Small intestine (tissue), 7 donors: ENCODE data around the gene FAXC. TPM values are rescaled to one million over a fixed set of nuclear protein-coding genes. Genes with fewer than 3 reads are reported as not detected.

Experiments
- DNase-seq, 2 donors: peaks; one replicate each; pipeline versions ENCODE4 v3.0.0 to v3.0.0-alpha.2; 2013
- FAIRE-seq: peaks from 2 replicates; lab custom pipeline; 2012; peaks lifted over from hg19 to GRCh38; lab: Jason Lieb, UNC
- H3K27ac ChIP-seq, 3 donors: one replicate each; pipeline ENCODE4 v1.5.1; 2013; ENCODE audit warnings: low read length in 2 of 3, mild to moderate bottlenecking in 2 of 3, control low read depth in 1 of 3, inconsistent platforms in 1 of 3, low read depth in 1 of 3, moderate library complexity in 1 of 3
- H3K27me3 ChIP-seq, 3 donors: one replicate each; pipeline ENCODE4 v1.6.1; 2013; ENCODE audit warnings: low read length in 3 of 3, inconsistent platforms in 1 of 3; ENCODE audit not compliant: control insufficient read depth in 3 of 3, insufficient read depth in 3 of 3
- H3K36me3 ChIP-seq, 3 donors: one replicate each; pipeline ENCODE4 v1.6.1; 2013; ENCODE audit warnings: low read length in 3 of 3, inconsistent platforms in 1 of 3, low read depth in 1 of 3, mild to moderate bottlenecking in 1 of 3, moderate library complexity in 1 of 3; ENCODE audit not compliant: control insufficient read depth in 3 of 3, insufficient read depth in 2 of 3
- H3K4me1 ChIP-seq, 3 donors: one replicate each; pipeline ENCODE4 v1.6.1; 2013; ENCODE audit warnings: low read length in 2 of 3, inconsistent platforms in 1 of 3, low read depth in 1 of 3, mild to moderate bottlenecking in 1 of 3, moderate library complexity in 1 of 3; ENCODE audit not compliant: control insufficient read depth in 3 of 3, insufficient read depth in 2 of 3
- H3K4me3 ChIP-seq, 3 donors: one replicate each; pipeline ENCODE4 v1.5.1; 2013; ENCODE audit warnings: low read length in 3 of 3, control low read depth in 1 of 3, inconsistent platforms in 1 of 3, low read depth in 1 of 3, mild to moderate bottlenecking in 1 of 3, moderate library complexity in 1 of 3
- H3K9me3 ChIP-seq, 2 donors: one replicate each; pipeline ENCODE4 v1.6.1; 2013; ENCODE audit warnings: low read depth in 1 of 2, low read length in 1 of 2; ENCODE audit not compliant: control insufficient read depth in 2 of 2, insufficient read depth in 1 of 2
- WGBS, 3 donors: extraction: QIAGEN DNeasy Blood & Tissue Kit; methylation state at CpG; one replicate each; pipeline ENCODE4 v1.1.7; 2013; 5-methylcytosine and 5-hydroxymethylcytosine counted together
- polyA plus RNA-seq, 4 donors: library from polyadenylated mRNA; stranded (reverse) in 3 of 4; unstranded in 1 of 4; fragments of 200-250 nt in 3 of 4; fragments of 120-200 nt in 1 of 4; gene quantifications; one replicate each; pipeline versions ENCODE4 v1.2.1 to v1.2.3, GENCODE V29; 2013
- donor health status: healthy with polysubstance abuse.
- donor health status: control.
- donor health status: control.
- donor health status: Bipolar disorder and iron deficiency.
- donor health status: healthy.

Gene FAXC
- polyA plus RNA-seq, 4 donors: 1.3 to 1.4 TPM; not detected in 2

- Histone ChIP-seq H3K27me3 (no peaks in the 10 kb centered on the region), H3K27ac (no peak overlapping the region), H3K4me1 (no peaks in the 10 kb centered on the region), H3K36me3 (peaks cover 0 to 3% (median 0%) of the 10 kb centered on the region in 3 donors), H3K4me3 (no peak overlapping the region), H3K9me3 (no peaks in the 10 kb centered on the region)
- WGBS, 3 donors: 21 to 35% (median 24%) methylated on average over 2 of the region's 2 CpGs
- FAIRE-seq: no peak
- peak; percentile 42 to 50 for DNase-seq
Observed at GRCh38 chr6:99334526-99335127, 14.8 kb downstream of the FAXC start.

GRCh38 chr6:99333068-99333467 is 16.4 kb downstream of the FAXC start:
- Histone ChIP-seq H3K4me1 (no peaks in the 10 kb centered on the region), H3K9me3 (no peaks in the 10 kb centered on the region), H3K36me3 (no peaks in the 10 kb centered on the region), H3K27ac (no peak overlapping the region), H3K4me3 (no peak overlapping the region), H3K27me3 (no peaks in the 10 kb centered on the region)
- WGBS, 3 donors: 73 to 79% (median 76%) methylated on average over 6 of the region's 6 CpGs
- FAIRE-seq: no peak
- DNase-seq: no peak

GRCh38 chr6:99331531-99331930 is 17.9 kb downstream of the FAXC start:
- H3K4me1 ChIP-seq: no peaks in the 10 kb centered on the region
- no peaks in the 10 kb centered on the region for H3K9me3 ChIP-seq
- no peaks in the 10 kb centered on the region for H3K36me3 ChIP-seq
- H3K27me3 ChIP-seq: no peaks in the 10 kb centered on the region
- FAIRE-seq: no peak
- H3K27ac ChIP-seq: no peak overlapping the region
- no peak for DNase-seq
- H3K4me3 ChIP-seq: no peak overlapping the region
- WGBS, 3 donors: 74 to 94% (median 77%) methylated on average over 3 of the region's 3 CpGs

- no peak overlapping the region for H3K4me3 ChIP-seq
- FAIRE-seq (no peak), DNase-seq (peak; percentile 53 to 63)
- H3K27ac ChIP-seq: no peak overlapping the region
- 0 to 1% (median 0%) methylated on average over 2 of the region's 2 CpGs for WGBS, 3 donors
- H3K27me3 ChIP-seq: no peaks in the 10 kb centered on the region
- H3K9me3 ChIP-seq: no peaks in the 10 kb centered on the region
- H3K36me3 ChIP-seq: no peaks in the 10 kb centered on the region
- H3K4me1 ChIP-seq: no peaks in the 10 kb centered on the region
Observed at GRCh38 chr6:99330159-99330558, 19.3 kb downstream of the FAXC start.

- H3K9me3 ChIP-seq: no peaks in the 10 kb centered on the region
- DNase-seq (no peak), FAIRE-seq (no peak)
- no peaks in the 10 kb centered on the region for H3K36me3 ChIP-seq
- H3K27me3 ChIP-seq: no peaks in the 10 kb centered on the region
- H3K27ac ChIP-seq: no peak overlapping the region
- H3K4me3 ChIP-seq: no peak overlapping the region
- H3K4me1 ChIP-seq: no peaks in the 10 kb centered on the region
Observed at GRCh38 chr6:99324996-99325395, 24.5 kb downstream of the FAXC start.

GRCh38 chr6:99318566-99318965 is 30.9 kb downstream of the FAXC start:
- FAIRE-seq: no peak
- no peaks in the 10 kb centered on the region for H3K9me3 ChIP-seq
- H3K27ac ChIP-seq: no peak overlapping the region
- DNase-seq: no peak
- WGBS, 3 donors: 83 to 87% (median 83%) methylated on average over 3 of the region's 3 CpGs
- no peaks in the 10 kb centered on the region for H3K4me1 ChIP-seq
- H3K36me3 ChIP-seq: no peaks in the 10 kb centered on the region
- H3K4me3 ChIP-seq: no peak overlapping the region
- no peaks in the 10 kb centered on the region for H3K27me3 ChIP-seq

GRCh38 chr6:99312354-99312753 is 37.1 kb downstream of the FAXC start:
- H3K4me3 ChIP-seq: no peak overlapping the region
- FAIRE-seq (no peak), DNase-seq (no peak)
- no peaks in the 10 kb centered on the region for H3K9me3 ChIP-seq
- WGBS, 3 donors: 38 to 63% (median 46%) methylated on average over 2 of the region's 2 CpGs
- no peaks in the 10 kb centered on the region for H3K27me3 ChIP-seq
- H3K36me3 ChIP-seq: no peaks in the 10 kb centered on the region
- no peaks in the 10 kb centered on the region for H3K4me1 ChIP-seq
- no peak overlapping the region for H3K27ac ChIP-seq

- Histone ChIP-seq H3K27me3 (no peaks in the 10 kb centered on the region), H3K27ac (no peak overlapping the region), H3K36me3 (no peaks in the 10 kb centered on the region), H3K9me3 (no peaks in the 10 kb centered on the region), H3K4me3 (no peak overlapping the region), H3K4me1 (no peaks in the 10 kb centered on the region)
- WGBS, 3 donors: 96 to 100% (median 98%) methylated on average over 1 of the region's 1 CpG
- DNase-seq (no peak), FAIRE-seq (no peak)
Observed at GRCh38 chr6:99310553-99310952, 38.9 kb downstream of the FAXC start.

- H3K9me3 ChIP-seq: no peaks in the 10 kb centered on the region
- 76 to 88% (median 84%) methylated on average over 4 of the region's 4 CpGs for WGBS, 3 donors
- H3K36me3 ChIP-seq: no peaks in the 10 kb centered on the region
- no peak overlapping the region for H3K4me3 ChIP-seq
- no peak for DNase-seq
- no peak for FAIRE-seq
- H3K27me3 ChIP-seq: no peaks in the 10 kb centered on the region
- no peak overlapping the region for H3K27ac ChIP-seq
- no peaks in the 10 kb centered on the region for H3K4me1 ChIP-seq
Observed at GRCh38 chr6:99309557-99309956, 39.9 kb downstream of the FAXC start.
